ENCODE results near the gene KIF26B. TPM values are rescaled to one million over a fixed set of nuclear protein-coding genes. Genes with fewer than 3 reads are reported as not detected.

KIF26B gene
- total RNA-seq, 4 donors from 2014 or later, result 0.90 to 2.0 (median 1.5) TPM

GRCh38 chr1:245483247-245483646, 328.5 kb downstream of the KIF26B start:
- H3K27me3 ChIP-seq, result no peaks in the 10 kb centered on the region
- no peak overlapping the region for H3K4me3 ChIP-seq
- TF ChIP-seq POLR2A (IDR thresholded peaks at IDR 0.05) (no peak), EP300 (IDR thresholded peaks at IDR 0.05) (no peak), CTCF (IDR thresholded peaks at IDR 0.05) (no peak)
- no peaks in the 10 kb centered on the region for H3K4me1 ChIP-seq
- H3K27ac ChIP-seq, result no peak overlapping the region
- H3K36me3 ChIP-seq, result no peaks in the 10 kb centered on the region
- no peaks in the 10 kb centered on the region for H3K9me3 ChIP-seq
- 60% methylated on average over 6 of the region's 6 CpGs for WGBS, 2 donors
- no peak for DNase-seq (ENCODE audit: low spot score in 2 of 2)

- H3K9me3 ChIP-seq, result no peaks in the 10 kb centered on the region
- no peak overlapping the region for H3K4me3 ChIP-seq
- H3K27me3 ChIP-seq, result no peaks in the 10 kb centered on the region
- DNase-seq (ENCODE audit: low spot score in 2 of 2), result no peak
- TF ChIP-seq POLR2A (IDR thresholded peaks at IDR 0.05) (no peak), EP300 (IDR thresholded peaks at IDR 0.05) (no peak), CTCF (IDR thresholded peaks at IDR 0.05) (no peak)
- WGBS, 2 donors, result 58 to 88% methylated on average over 2 of the region's 2 CpGs
- no peaks in the 10 kb centered on the region for H3K4me1 ChIP-seq
- no peaks in the 10 kb centered on the region for H3K36me3 ChIP-seq
- H3K27ac ChIP-seq, result no peak overlapping the region
These were observed 329.4 kb downstream of the KIF26B start for GRCh38 chr1:245484176-245484575.

GRCh38 chr1:245485996-245486395, 331.2 kb downstream of the KIF26B start:
- Histone ChIP-seq H3K27me3 (no peaks in the 10 kb centered on the region), H3K36me3 (no peaks in the 10 kb centered on the region), H3K9me3 (no peaks in the 10 kb centered on the region), H3K27ac (no peak overlapping the region), H3K4me3 (no peak overlapping the region), H3K4me1 (no peaks in the 10 kb centered on the region)
- WGBS, 2 donors, result 31 to 39% methylated on average over 3 of the region's 3 CpGs
- no peak for DNase-seq (ENCODE audit: low spot score in 2 of 2)
- TF ChIP-seq EP300 (IDR thresholded peaks at IDR 0.05) (no peak), POLR2A (IDR thresholded peaks at IDR 0.05) (no peak), CTCF (IDR thresholded peaks at IDR 0.05) (no peak)

- Histone ChIP-seq H3K27ac (no peak overlapping the region), H3K9me3 (no peaks in the 10 kb centered on the region), H3K27me3 (no peaks in the 10 kb centered on the region), H3K4me1 (no peaks in the 10 kb centered on the region), H3K4me3 (no peak overlapping the region), H3K36me3 (no peaks in the 10 kb centered on the region)
- 71 to 80% methylated on average over 8 of the region's 8 CpGs for WGBS, 2 donors
- TF ChIP-seq CTCF (IDR thresholded peaks at IDR 0.05), result no peak
- no peak for TF ChIP-seq EP300 (IDR thresholded peaks at IDR 0.05)
- no peak for TF ChIP-seq POLR2A (IDR thresholded peaks at IDR 0.05)
- DNase-seq (ENCODE audit: low spot score in 2 of 2), result peak in 1 of 2 donors; percentile 7
These were observed 332.1 kb downstream of the KIF26B start for GRCh38 chr1:245486775-245487470.

GRCh38 chr1:245488346-245489129, 333.8 kb downstream of the KIF26B start:
- H3K36me3 ChIP-seq, result no peaks in the 10 kb centered on the region
- H3K9me3 ChIP-seq, result no peaks in the 10 kb centered on the region
- no peak overlapping the region for H3K4me3 ChIP-seq
- no peaks in the 10 kb centered on the region for H3K27me3 ChIP-seq
- TF ChIP-seq EP300 (IDR thresholded peaks at IDR 0.05) (no peak), CTCF (IDR thresholded peaks at IDR 0.05) (no peak), POLR2A (IDR thresholded peaks at IDR 0.05) (no peak)
- H3K4me1 ChIP-seq, result no peaks in the 10 kb centered on the region
- H3K27ac ChIP-seq, result no peak overlapping the region
- DNase-seq (ENCODE audit: low spot score in 2 of 2), result no peak
- 85 to 86% methylated on average over 14 of the region's 14 CpGs for WGBS, 2 donors

Data from tibial nerve (tissue), 4 donors.